ENCODE results near the gene PLSCR2.

The PLSCR2 gene

DNA sequence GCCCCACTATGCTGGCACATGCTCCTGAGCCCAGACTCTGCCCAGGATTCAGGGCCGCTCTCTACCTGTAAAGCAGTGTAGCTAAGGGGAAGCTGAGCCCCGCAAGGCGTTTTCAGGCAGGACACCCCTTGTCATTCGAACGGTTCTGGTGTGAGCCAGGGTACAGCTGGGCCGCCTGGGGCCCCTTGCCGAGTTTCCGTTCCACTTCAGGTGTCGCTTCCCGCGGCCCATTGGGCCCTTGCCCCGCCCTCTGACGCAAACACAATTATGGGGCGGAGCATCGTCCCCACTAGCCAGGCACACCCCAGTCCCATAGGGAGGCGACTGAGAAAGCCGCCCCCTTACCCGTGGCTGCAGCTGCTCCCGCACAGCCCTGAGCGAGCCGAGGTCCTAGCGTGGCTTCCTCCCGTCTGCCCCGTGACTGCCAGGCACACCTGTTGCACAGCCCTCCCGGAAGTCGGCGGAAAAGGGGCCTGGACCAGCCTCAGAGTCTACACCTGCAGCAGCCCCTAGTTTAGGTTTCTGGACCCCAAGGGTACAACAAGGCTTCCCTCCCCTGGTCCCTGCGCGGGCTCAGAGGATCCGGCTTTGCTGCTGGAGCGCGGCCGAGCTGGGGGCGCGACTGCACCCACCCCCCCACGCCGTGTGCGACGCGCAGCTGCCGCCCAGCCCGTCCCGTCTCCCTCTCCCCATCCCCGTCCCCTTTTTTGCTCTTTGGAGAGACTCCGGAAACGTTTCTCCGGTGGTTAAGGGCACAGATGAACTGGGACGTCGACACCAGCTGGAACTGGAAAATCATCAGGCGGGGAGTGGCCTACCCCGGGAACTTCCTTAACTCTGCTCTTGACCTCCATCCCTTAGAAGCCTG lies at the start of gene PLSCR2:
TSS of gene PLSCR2 (minus strand) at position 412 of the 868 bp plus-strand sequence. CDS start 9,657 bp downstream, outside the sequence.
- Histone ChIP-seq H3K9me2 (replicated peaks; ENCODE audit: low read depth, low read length) (no peaks in the 10 kb centered on the region), H3K27me3 (ENCODE audit: insufficient read depth, low read length, poor library complexity, severe bottlenecking) (no peaks in the 10 kb centered on the region), H3K36me3 (ENCODE audit: insufficient read depth, low read length) (no peaks in the 10 kb centered on the region), H3K4me1 (ENCODE audit: insufficient read depth, low read length, poor library complexity, severe bottlenecking) (no peaks in the 10 kb centered on the region), H3K9ac (ENCODE audit: low read depth, low read length, poor library complexity, severe bottlenecking) (no peak within 1 kb of the TSS), H3F3A (ENCODE audit: low read depth) (no peaks in the 10 kb centered on the region), H3K79me2 (ENCODE audit: insufficient read depth, low read length) (no peaks in the 10 kb centered on the region), H4K20me1 (ENCODE audit: insufficient read depth, low read length, poor library complexity, severe bottlenecking) (no peaks in the 10 kb centered on the region), H3K4me3 (ENCODE audit: low read length, poor library complexity, severe bottlenecking) (no peak within 1 kb of the TSS), H3K9me3 (ENCODE audit: insufficient read depth, low read depth, low read length) (no peaks in the 10 kb centered on the region), H3K4me2 (ENCODE audit: low read depth, low read length, poor library complexity, severe bottlenecking) (no peak within 1 kb of the TSS), H2AFZ (ENCODE audit: low read length) (no peak within 1 kb of the TSS)
- TF ChIP-seq, protein P1, sequence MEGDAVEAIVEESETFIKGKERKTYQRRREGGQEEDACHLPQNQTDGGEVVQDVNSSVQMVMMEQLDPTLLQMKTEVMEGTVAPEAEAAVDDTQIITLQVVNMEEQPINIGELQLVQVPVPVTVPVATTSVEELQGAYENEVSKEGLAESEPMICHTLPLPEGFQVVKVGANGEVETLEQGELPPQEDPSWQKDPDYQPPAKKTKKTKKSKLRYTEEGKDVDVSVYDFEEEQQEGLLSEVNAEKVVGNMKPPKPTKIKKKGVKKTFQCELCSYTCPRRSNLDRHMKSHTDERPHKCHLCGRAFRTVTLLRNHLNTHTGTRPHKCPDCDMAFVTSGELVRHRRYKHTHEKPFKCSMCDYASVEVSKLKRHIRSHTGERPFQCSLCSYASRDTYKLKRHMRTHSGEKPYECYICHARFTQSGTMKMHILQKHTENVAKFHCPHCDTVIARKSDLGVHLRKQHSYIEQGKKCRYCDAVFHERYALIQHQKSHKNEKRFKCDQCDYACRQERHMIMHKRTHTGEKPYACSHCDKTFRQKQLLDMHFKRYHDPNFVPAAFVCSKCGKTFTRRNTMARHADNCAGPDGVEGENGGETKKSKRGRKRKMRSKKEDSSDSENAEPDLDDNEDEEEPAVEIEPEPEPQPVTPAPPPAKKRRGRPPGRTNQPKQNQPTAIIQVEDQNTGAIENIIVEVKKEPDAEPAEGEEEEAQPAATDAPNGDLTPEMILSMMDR (conservative IDR thresholded peaks at IDR 0.05; ENCODE audit: low read length) = no peak
- TF ChIP-seq EZH2phosphoT487 (IDR thresholded peaks at IDR 0.05; ENCODE audit: borderline replicate concordance) = no peak

DNA sequence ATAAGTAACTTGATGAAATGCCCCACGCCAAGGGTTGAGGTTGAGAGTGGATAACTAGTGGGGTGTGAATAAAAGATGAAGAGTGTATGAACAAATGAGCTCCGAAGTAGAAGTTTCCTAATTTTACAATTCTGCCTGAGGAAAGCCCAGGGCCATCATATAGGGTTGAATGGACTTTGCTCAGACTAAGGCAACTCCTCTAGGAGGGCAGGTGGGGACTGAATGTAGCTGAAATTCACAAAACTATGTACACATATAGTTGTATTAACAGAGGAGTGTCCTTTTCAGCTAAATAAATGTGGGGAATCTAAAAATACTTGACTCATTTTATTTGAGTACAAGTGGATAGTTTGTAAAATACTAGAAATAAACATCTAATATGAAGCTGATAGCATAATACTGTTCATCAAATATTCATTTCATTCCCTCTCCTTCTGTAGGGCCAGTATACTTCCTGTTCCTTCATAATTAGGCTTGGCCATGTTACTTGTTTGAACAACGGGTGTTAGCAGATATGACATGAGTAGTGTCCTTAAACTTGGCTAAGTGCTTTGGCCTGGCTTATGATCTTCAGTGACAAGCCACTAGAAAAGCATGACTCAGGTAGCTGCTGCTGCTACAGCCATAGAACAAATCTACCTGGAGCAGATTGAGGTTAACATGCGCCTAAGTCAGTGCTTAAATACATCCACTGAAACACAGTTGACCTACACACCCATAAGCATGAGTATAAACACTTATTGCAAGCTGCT lies 48.5 kb upstream of the PLSCR2 start:
- no peak overlapping the region for H3K9ac ChIP-seq (ENCODE audit: low read depth, low read length, poor library complexity, severe bottlenecking)
- peaks cover 9% of the 10 kb centered on the region; the same call in 1 of the 2 replicates for H3K36me3 ChIP-seq (ENCODE audit: insufficient read depth, low read length)
- H3K9me3 ChIP-seq (ENCODE audit: insufficient read depth, low read depth, low read length) = no peaks in the 10 kb centered on the region
- H3K27me3 ChIP-seq (ENCODE audit: insufficient read depth, low read length, poor library complexity, severe bottlenecking) = no peaks in the 10 kb centered on the region
- H3K4me1 ChIP-seq (ENCODE audit: insufficient read depth, low read length, poor library complexity, severe bottlenecking) = no peaks in the 10 kb centered on the region
- no peaks in the 10 kb centered on the region for H4K20me1 ChIP-seq (ENCODE audit: insufficient read depth, low read length, poor library complexity, severe bottlenecking)
- H3K4me2 ChIP-seq (ENCODE audit: low read depth, low read length, poor library complexity, severe bottlenecking) = no peak overlapping the region
- no peak overlapping the region for H3K4me3 ChIP-seq (ENCODE audit: low read length, poor library complexity, severe bottlenecking)
- no peaks in the 10 kb centered on the region for H3K79me2 ChIP-seq (ENCODE audit: insufficient read depth, low read length)
- H2AFZ ChIP-seq (ENCODE audit: low read length) = no peak overlapping the region
- no peaks in the 10 kb centered on the region for H3K9me2 ChIP-seq (replicated peaks; ENCODE audit: low read depth, low read length)
- TF ChIP-seq EZH2phosphoT487 (IDR thresholded peaks at IDR 0.05; ENCODE audit: borderline replicate concordance) = no peak
- TF ChIP-seq, protein P1 (conservative IDR thresholded peaks at IDR 0.05; ENCODE audit: low read length) = no peak
- no peaks in the 10 kb centered on the region for H3F3A ChIP-seq (ENCODE audit: low read depth)

DNA sequence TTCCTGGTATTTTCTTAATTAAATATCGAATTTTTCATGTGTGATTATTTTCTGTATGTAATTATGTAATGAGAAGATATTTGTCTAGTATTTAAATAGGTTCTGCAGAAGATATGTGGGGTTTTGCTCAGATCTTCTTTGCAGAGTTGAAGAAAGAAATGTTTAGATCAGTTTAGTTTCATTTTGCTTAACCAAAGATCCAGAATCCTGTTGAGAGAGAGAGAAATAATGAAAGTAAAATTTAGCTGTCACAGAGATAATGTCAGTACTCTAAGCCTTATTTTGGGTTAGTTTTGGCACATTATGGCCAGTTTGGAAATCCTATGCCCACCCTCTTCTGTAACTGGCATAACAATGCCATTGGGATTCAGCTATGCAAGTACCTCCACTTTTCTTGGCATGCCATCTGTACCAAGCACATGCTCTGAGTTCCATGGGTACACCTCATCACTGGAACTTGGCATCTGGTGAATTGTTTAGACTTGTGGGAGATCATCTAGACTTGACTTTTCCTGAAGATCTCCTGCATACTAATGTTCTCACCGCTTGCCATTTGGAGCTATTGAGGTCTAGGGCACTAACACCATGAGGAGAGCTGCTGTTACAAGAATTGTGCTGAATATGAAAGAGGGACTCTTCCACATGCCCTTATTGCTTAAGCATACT lies 44.2 kb upstream of the PLSCR2 start:
- Histone ChIP-seq H3K4me2 (ENCODE audit: low read depth, low read length, poor library complexity, severe bottlenecking) (peak overlapping the region; percentile 15), H3F3A (ENCODE audit: low read depth) (no peaks in the 10 kb centered on the region), H3K79me2 (ENCODE audit: insufficient read depth, low read length) (no peaks in the 10 kb centered on the region), H3K9me3 (ENCODE audit: insufficient read depth, low read depth, low read length) (no peaks in the 10 kb centered on the region), H2AFZ (ENCODE audit: low read length) (no peak overlapping the region), H3K4me1 (ENCODE audit: insufficient read depth, low read length, poor library complexity, severe bottlenecking) (no peaks in the 10 kb centered on the region), H3K4me3 (ENCODE audit: low read length, poor library complexity, severe bottlenecking) (no peak overlapping the region), H3K9me2 (replicated peaks; ENCODE audit: low read depth, low read length) (no peaks in the 10 kb centered on the region), H4K20me1 (ENCODE audit: insufficient read depth, low read length, poor library complexity, severe bottlenecking) (no peaks in the 10 kb centered on the region), H3K36me3 (ENCODE audit: insufficient read depth, low read length) (peaks cover 5% of the 10 kb centered on the region; the same call in 1 of the 2 replicates), H3K9ac (ENCODE audit: low read depth, low read length, poor library complexity, severe bottlenecking) (no peak overlapping the region), H3K27me3 (ENCODE audit: insufficient read depth, low read length, poor library complexity, severe bottlenecking) (no peaks in the 10 kb centered on the region)
- no peak for TF ChIP-seq EZH2phosphoT487 (IDR thresholded peaks at IDR 0.05; ENCODE audit: borderline replicate concordance)
- TF ChIP-seq, protein P1 (conservative IDR thresholded peaks at IDR 0.05; ENCODE audit: low read length) = no peak
